Measurements from ENCODE around the gene ARFRP1. TPM values are rescaled to one million over a fixed set of nuclear protein-coding genes. Genes with fewer than 3 reads are reported as not detected.

ARFRP1 gene
- total and polyA plus RNA-seq, 2 of the 13 experiments (the other 11 are each of a cell fraction or from before 2014, with no cell fraction given): 32.0 to 51.1 TPM

DNA sequence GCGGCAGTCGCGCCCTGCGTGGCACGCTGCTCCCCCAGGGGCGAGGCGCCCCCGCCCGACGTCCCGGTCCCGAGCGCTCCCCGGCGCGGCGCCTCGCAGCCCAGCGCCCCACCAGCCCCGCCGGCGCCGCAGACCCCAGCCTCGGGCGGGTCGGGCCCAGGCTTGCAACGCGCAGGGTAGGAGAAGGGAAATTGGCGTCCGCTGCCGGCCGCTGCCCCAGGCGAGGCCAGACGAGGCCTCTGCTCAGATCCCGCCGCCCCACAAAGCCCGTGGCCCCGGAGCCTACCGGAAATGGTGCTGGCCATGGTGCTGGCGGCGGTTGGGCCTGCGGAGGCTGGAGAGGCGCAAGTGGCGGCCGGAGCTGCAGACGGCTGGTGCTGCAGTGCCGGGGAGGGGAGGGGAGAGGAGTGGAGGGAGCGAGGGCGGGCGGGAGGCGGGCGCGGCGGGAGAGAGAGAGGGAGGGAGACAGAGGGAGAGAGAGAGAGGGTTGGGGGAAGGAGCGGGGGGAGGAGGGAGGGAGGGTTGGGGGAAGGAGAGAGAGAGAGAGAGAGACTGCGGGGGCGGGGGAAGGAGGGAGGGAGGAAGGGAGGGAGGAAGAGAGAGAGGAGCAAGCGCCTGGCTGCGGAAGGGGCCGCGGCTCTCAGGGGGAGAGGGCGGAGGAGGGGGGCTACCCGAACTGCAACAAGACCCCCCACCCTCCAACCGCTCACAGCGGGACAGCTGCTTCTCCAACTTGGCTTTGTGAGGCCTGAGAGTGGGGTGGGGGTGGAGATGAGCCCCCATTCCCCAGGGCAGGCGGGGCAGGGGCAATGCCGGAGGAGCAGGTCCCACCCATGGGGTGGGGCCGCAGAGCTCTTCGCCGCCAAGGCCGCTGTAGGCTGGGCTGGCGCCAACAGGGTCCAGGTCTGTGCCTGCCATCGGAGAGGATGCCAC is 54.5 kb downstream of the ARFRP1 start, which contains the start of gene STMN3 (continued):
- TF ChIP-seq, protein P1, sequence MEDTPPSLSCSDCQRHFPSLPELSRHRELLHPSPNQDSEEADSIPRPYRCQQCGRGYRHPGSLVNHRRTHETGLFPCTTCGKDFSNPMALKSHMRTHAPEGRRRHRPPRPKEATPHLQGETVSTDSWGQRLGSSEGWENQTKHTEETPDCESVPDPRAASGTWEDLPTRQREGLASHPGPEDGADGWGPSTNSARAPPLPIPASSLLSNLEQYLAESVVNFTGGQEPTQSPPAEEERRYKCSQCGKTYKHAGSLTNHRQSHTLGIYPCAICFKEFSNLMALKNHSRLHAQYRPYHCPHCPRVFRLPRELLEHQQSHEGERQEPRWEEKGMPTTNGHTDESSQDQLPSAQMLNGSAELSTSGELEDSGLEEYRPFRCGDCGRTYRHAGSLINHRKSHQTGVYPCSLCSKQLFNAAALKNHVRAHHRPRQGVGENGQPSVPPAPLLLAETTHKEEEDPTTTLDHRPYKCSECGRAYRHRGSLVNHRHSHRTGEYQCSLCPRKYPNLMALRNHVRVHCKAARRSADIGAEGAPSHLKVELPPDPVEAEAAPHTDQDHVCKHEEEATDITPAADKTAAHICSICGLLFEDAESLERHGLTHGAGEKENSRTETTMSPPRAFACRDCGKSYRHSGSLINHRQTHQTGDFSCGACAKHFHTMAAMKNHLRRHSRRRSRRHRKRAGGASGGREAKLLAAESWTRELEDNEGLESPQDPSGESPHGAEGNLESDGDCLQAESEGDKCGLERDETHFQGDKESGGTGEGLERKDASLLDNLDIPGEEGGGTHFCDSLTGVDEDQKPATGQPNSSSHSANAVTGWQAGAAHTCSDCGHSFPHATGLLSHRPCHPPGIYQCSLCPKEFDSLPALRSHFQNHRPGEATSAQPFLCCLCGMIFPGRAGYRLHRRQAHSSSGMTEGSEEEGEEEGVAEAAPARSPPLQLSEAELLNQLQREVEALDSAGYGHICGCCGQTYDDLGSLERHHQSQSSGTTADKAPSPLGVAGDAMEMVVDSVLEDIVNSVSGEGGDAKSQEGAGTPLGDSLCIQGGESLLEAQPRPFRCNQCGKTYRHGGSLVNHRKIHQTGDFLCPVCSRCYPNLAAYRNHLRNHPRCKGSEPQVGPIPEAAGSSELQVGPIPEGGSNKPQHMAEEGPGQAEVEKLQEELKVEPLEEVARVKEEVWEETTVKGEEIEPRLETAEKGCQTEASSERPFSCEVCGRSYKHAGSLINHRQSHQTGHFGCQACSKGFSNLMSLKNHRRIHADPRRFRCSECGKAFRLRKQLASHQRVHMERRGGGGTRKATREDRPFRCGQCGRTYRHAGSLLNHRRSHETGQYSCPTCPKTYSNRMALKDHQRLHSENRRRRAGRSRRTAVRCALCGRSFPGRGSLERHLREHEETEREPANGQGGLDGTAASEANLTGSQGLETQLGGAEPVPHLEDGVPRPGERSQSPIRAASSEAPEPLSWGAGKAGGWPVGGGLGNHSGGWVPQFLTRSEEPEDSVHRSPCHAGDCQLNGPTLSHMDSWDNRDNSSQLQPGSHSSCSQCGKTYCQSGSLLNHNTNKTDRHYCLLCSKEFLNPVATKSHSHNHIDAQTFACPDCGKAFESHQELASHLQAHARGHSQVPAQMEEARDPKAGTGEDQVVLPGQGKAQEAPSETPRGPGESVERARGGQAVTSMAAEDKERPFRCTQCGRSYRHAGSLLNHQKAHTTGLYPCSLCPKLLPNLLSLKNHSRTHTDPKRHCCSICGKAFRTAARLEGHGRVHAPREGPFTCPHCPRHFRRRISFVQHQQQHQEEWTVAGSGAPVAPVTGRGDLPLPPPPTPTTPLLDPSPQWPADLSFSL (CRISPR knock-in tag; IDR thresholded peaks at IDR 0.05): 0 out of 2 replicates have a peak, but pooled peaks have one; percentile 56
- TF ChIP-seq ZNF788 (CRISPR knock-in tag; IDR thresholded peaks at IDR 0.05; ENCODE audit: borderline replicate concordance) (peak; percentile 91), HCFC1 (IDR thresholded peaks at IDR 0.05; ENCODE audit: low read depth, low read length) (peak; percentile 58; the same call in 1 of the 2 replicates), SIN3B (IDR thresholded peaks at IDR 0.05; ENCODE audit: low read length) (no peak), ZNF354B (CRISPR knock-in tag; IDR thresholded peaks at IDR 0.05) (no peak), SRSF9 (IDR thresholded peaks at IDR 0.05; ENCODE audit: borderline replicate concordance, insufficient read depth, low read depth, low read length, poor library complexity, severe bottlenecking) (no peak), ZNF160 (CRISPR knock-in tag; IDR thresholded peaks at IDR 0.05) (peak; percentile 85), KDM5B (CRISPR knock-in tag; IDR thresholded peaks at IDR 0.05; ENCODE audit: borderline replicate concordance) (peak; percentile 76; the same call in 1 of the 2 replicates), BORCS8-MEF2B (CRISPR knock-in tag; IDR thresholded peaks at IDR 0.05) (peak; percentile 99), ZNF296 (CRISPR knock-in tag; conservative IDR thresholded peaks at IDR 0.05) (peak; percentile 92), MLLT10 (CRISPR knock-in tag; IDR thresholded peaks at IDR 0.05) (no peak), ZNF777 (CRISPR knock-in tag; IDR thresholded peaks at IDR 0.05) (peak; percentile 82), NCOA1 (CRISPR knock-in tag; IDR thresholded peaks at IDR 0.05) (peak; percentile 97; the same call in 1 of the 2 replicates), ZBTB7B (CRISPR knock-in tag; IDR thresholded peaks at IDR 0.05) (peak; percentile 88), SRY (CRISPR knock-in tag; IDR thresholded peaks at IDR 0.05) (peak; percentile 99), HOXA3 (CRISPR knock-in tag; IDR thresholded peaks at IDR 0.05) (peak; percentile 87)
- TF ChIP-seq, protein P2, sequence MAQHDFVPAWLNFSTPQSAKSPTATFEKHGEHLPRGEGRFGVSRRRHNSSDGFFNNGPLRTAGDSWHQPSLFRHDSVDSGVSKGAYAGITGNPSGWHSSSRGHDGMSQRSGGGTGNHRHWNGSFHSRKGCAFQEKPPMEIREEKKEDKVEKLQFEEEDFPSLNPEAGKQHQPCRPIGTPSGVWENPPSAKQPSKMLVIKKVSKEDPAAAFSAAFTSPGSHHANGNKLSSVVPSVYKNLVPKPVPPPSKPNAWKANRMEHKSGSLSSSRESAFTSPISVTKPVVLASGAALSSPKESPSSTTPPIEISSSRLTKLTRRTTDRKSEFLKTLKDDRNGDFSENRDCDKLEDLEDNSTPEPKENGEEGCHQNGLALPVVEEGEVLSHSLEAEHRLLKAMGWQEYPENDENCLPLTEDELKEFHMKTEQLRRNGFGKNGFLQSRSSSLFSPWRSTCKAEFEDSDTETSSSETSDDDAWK (CRISPR knock-in tag; IDR thresholded peaks at IDR 0.05): no peak
- TF ChIP-seq, protein P3, sequence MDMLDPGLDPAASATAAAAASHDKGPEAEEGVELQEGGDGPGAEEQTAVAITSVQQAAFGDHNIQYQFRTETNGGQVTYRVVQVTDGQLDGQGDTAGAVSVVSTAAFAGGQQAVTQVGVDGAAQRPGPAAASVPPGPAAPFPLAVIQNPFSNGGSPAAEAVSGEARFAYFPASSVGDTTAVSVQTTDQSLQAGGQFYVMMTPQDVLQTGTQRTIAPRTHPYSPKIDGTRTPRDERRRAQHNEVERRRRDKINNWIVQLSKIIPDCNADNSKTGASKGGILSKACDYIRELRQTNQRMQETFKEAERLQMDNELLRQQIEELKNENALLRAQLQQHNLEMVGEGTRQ (IDR thresholded peaks at IDR 0.05; ENCODE audit: low read depth, low read length): no peak
- TF ChIP-seq, protein P3 (CRISPR knock-in tag; IDR thresholded peaks at IDR 0.05; ENCODE audit: borderline replicate concordance): no peak
